ENCODE data around the gene KLHL29.

DNA sequence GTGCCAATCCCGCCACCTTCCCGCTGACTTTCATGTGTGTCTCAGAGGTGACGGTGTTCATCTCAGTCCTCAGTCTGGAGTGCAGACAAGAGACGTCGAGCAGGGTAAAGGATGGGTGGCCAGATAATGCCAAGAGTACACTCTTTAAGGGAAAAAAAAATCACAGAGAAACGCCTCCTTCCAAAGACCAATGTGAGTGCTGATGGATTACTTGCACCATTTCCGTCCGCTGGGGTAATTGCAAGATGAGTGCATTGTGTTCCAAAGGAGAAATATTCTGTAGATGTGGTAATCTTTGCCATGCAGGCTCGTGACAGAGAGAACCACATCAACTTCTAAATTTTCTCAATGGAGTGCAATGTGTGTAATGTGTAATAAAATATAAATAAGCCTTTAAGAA is 81.0 kb downstream of the KLHL29 start:
- TF ChIP-seq EZH2 (IDR thresholded peaks at IDR 0.05; ENCODE audit: insufficient read depth, poor library complexity, severe bottlenecking) (no peak), EZH2phosphoT487 (IDR thresholded peaks at IDR 0.05; ENCODE audit: insufficient read depth, low read depth) (no peak)

Data from GM23248 (cell line).